Measurements from ENCODE around the gene IREB2.

IREB2 gene

DNA sequence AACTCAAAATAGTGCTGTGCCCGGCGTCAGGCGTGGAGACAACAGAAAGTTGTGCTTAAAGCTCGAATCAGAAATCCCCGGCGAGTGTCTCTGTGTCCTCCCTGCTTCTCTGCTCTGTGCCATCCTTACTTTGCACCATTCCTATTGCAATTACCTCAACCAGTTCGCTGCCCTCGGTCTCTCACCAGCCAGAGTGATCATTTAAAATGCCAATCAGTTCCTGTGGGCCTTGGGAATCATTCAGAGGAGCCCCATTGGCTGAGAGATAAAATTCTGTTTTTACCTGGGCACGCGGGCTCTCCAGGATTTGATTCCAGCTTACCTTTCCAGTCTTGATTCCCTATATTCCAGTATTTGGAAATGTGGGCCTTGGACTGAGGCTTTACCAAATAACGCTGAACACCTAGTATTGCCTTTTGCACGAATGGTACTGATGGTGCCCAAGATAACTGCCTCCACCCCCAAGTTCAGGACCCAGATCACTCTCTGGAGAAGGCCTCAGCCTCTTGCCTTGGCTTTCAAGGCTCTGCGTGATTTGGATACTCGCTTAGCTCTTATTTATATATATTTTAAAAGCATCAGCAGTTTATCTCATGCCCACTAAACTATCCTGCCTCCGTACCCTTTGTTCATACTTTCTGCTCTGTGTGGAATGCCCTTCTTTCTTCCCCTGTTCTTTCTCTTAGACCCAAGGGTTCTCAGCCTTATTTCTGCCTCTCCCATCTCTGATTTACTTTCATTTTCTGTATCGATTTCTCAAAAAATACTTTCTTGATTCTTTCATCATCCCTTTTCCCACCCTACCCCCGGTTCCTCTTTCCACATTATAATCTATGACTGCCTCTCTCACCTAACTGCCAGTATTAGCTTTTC lies 103.1 kb downstream of the IREB2 start:
- Histone ChIP-seq H3K4me3 (replicated peaks; ENCODE audit: insufficient read depth, low read length) (peak overlapping the region; percentile 88), H3K27me3 (ENCODE audit: insufficient read depth, poor library complexity, severe bottlenecking) (no peaks in the 10 kb centered on the region), H3K27ac (replicated peaks) (peak overlapping the region; percentile 94)
- TF ChIP-seq POLR2AphosphoS5 (IDR thresholded peaks at IDR 0.05; ENCODE audit: low read depth) (no peak), SPI1 (IDR thresholded peaks at IDR 0.05; ENCODE audit: borderline replicate concordance, low read depth) (peak; percentile 67; the same call in 1 of the 2 replicates), GABPA (IDR thresholded peaks at IDR 0.05; ENCODE audit: low read depth) (no peak)
- no peak for DNase-seq (ENCODE audit: low read depth in 1 of 2, low spot score in 1 of 2)

GRCh38 chr15:78541744-78542034 lies 103.7 kb downstream of the IREB2 start:
- peak overlapping the region; percentile 88 for H3K4me3 ChIP-seq (replicated peaks; ENCODE audit: insufficient read depth, low read length)
- H3K27ac ChIP-seq (replicated peaks), result no peak overlapping the region
- DNase-seq (ENCODE audit: low read depth in 1 of 2, low spot score in 1 of 2), result no peak
- H3K27me3 ChIP-seq (ENCODE audit: insufficient read depth, poor library complexity, severe bottlenecking), result no peaks in the 10 kb centered on the region
- TF ChIP-seq, protein P1, sequence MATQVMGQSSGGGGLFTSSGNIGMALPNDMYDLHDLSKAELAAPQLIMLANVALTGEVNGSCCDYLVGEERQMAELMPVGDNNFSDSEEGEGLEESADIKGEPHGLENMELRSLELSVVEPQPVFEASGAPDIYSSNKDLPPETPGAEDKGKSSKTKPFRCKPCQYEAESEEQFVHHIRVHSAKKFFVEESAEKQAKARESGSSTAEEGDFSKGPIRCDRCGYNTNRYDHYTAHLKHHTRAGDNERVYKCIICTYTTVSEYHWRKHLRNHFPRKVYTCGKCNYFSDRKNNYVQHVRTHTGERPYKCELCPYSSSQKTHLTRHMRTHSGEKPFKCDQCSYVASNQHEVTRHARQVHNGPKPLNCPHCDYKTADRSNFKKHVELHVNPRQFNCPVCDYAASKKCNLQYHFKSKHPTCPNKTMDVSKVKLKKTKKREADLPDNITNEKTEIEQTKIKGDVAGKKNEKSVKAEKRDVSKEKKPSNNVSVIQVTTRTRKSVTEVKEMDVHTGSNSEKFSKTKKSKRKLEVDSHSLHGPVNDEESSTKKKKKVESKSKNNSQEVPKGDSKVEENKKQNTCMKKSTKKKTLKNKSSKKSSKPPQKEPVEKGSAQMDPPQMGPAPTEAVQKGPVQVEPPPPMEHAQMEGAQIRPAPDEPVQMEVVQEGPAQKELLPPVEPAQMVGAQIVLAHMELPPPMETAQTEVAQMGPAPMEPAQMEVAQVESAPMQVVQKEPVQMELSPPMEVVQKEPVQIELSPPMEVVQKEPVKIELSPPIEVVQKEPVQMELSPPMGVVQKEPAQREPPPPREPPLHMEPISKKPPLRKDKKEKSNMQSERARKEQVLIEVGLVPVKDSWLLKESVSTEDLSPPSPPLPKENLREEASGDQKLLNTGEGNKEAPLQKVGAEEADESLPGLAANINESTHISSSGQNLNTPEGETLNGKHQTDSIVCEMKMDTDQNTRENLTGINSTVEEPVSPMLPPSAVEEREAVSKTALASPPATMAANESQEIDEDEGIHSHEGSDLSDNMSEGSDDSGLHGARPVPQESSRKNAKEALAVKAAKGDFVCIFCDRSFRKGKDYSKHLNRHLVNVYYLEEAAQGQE (IDR thresholded peaks at IDR 0.05; ENCODE audit: insufficient replicate concordance, low read depth), result no peak
- TF ChIP-seq POLR2AphosphoS5 (IDR thresholded peaks at IDR 0.05; ENCODE audit: low read depth), result no peak
- no peak for TF ChIP-seq GABPA (IDR thresholded peaks at IDR 0.05; ENCODE audit: low read depth)
- no peak for TF ChIP-seq SPI1 (IDR thresholded peaks at IDR 0.05; ENCODE audit: borderline replicate concordance, low read depth)
- TF ChIP-seq CTCF (IDR thresholded peaks at IDR 0.05; ENCODE audit: insufficient read depth, low read length), result no peak

DNA sequence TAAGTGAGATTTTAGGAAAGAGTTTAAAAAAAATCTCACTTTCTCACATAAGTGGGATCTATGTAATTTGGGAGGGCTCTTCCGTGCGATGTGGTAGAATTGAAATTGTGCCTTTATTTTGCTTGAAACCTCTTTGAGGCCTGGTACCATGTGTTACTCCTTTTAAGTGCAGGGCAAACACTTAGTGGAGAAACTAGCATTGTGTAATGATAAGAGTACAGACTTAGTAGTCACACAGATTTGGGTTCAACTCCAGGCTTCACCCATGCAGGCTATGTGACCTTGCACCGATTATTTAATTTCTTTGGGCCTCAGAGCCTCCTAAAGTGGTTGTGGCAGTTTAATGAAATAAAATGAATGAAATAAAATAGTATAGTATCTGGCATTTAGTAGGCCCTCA lies 104.6 kb downstream of the IREB2 start:
- Histone ChIP-seq H3K27ac (replicated peaks) (no peak overlapping the region), H3K27me3 (ENCODE audit: insufficient read depth, poor library complexity, severe bottlenecking) (no peaks in the 10 kb centered on the region), H3K4me3 (replicated peaks; ENCODE audit: insufficient read depth, low read length) (no peak overlapping the region)
- TF ChIP-seq, protein P1 (IDR thresholded peaks at IDR 0.05; ENCODE audit: insufficient replicate concordance, low read depth), result no peak
- no peak for TF ChIP-seq CTCF (IDR thresholded peaks at IDR 0.05; ENCODE audit: insufficient read depth, low read length)
- TF ChIP-seq SPI1 (IDR thresholded peaks at IDR 0.05; ENCODE audit: borderline replicate concordance, low read depth), result no peak
- no peak for TF ChIP-seq GABPA (IDR thresholded peaks at IDR 0.05; ENCODE audit: low read depth)
- no peak for TF ChIP-seq POLR2AphosphoS5 (IDR thresholded peaks at IDR 0.05; ENCODE audit: low read depth)
- no peak for DNase-seq (ENCODE audit: low read depth in 1 of 2, low spot score in 1 of 2)

GRCh38 chr15:78550194-78550593 lies 112.2 kb downstream of the IREB2 start:
- no peak for DNase-seq (ENCODE audit: low read depth in 1 of 2, low spot score in 1 of 2)
- Histone ChIP-seq H3K27ac (replicated peaks) (no peak overlapping the region), H3K27me3 (ENCODE audit: insufficient read depth, poor library complexity, severe bottlenecking) (no peaks in the 10 kb centered on the region), H3K4me3 (replicated peaks; ENCODE audit: insufficient read depth, low read length) (no peak overlapping the region)
- no peak for TF ChIP-seq POLR2AphosphoS5 (IDR thresholded peaks at IDR 0.05; ENCODE audit: low read depth)
- TF ChIP-seq, protein P1 (IDR thresholded peaks at IDR 0.05; ENCODE audit: insufficient replicate concordance, low read depth), result no peak
- no peak for TF ChIP-seq SPI1 (IDR thresholded peaks at IDR 0.05; ENCODE audit: borderline replicate concordance, low read depth)
- no peak for TF ChIP-seq CTCF (IDR thresholded peaks at IDR 0.05; ENCODE audit: insufficient read depth, low read length)
